ENCODE measurements around the gene ARHGEF39.

DNA sequence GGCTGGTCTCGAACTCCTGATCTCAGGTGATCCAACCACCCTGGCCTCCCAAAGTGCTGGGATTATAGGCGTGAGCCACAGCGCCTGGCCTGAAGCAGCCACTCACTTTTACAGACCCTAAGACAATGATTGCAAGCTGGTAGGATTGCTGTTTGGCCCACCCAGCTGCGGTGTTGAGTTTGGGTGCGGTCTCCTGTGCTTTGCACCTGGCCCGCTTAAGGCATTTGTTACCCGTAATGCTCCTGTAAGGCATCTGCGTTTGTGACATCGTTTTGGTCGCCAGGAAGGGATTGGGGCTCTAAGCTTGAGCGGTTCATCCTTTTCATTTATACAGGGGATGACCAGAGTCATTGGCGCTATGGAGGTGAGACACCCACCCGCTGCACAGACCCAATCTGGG lies 10.2 kb upstream of the ARHGEF39 start:
- TF ChIP-seq, protein P1, sequence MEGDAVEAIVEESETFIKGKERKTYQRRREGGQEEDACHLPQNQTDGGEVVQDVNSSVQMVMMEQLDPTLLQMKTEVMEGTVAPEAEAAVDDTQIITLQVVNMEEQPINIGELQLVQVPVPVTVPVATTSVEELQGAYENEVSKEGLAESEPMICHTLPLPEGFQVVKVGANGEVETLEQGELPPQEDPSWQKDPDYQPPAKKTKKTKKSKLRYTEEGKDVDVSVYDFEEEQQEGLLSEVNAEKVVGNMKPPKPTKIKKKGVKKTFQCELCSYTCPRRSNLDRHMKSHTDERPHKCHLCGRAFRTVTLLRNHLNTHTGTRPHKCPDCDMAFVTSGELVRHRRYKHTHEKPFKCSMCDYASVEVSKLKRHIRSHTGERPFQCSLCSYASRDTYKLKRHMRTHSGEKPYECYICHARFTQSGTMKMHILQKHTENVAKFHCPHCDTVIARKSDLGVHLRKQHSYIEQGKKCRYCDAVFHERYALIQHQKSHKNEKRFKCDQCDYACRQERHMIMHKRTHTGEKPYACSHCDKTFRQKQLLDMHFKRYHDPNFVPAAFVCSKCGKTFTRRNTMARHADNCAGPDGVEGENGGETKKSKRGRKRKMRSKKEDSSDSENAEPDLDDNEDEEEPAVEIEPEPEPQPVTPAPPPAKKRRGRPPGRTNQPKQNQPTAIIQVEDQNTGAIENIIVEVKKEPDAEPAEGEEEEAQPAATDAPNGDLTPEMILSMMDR (IDR thresholded peaks at IDR 0.05; ENCODE audit: insufficient read depth, low read length) = no peak
- TF ChIP-seq, protein P2, sequence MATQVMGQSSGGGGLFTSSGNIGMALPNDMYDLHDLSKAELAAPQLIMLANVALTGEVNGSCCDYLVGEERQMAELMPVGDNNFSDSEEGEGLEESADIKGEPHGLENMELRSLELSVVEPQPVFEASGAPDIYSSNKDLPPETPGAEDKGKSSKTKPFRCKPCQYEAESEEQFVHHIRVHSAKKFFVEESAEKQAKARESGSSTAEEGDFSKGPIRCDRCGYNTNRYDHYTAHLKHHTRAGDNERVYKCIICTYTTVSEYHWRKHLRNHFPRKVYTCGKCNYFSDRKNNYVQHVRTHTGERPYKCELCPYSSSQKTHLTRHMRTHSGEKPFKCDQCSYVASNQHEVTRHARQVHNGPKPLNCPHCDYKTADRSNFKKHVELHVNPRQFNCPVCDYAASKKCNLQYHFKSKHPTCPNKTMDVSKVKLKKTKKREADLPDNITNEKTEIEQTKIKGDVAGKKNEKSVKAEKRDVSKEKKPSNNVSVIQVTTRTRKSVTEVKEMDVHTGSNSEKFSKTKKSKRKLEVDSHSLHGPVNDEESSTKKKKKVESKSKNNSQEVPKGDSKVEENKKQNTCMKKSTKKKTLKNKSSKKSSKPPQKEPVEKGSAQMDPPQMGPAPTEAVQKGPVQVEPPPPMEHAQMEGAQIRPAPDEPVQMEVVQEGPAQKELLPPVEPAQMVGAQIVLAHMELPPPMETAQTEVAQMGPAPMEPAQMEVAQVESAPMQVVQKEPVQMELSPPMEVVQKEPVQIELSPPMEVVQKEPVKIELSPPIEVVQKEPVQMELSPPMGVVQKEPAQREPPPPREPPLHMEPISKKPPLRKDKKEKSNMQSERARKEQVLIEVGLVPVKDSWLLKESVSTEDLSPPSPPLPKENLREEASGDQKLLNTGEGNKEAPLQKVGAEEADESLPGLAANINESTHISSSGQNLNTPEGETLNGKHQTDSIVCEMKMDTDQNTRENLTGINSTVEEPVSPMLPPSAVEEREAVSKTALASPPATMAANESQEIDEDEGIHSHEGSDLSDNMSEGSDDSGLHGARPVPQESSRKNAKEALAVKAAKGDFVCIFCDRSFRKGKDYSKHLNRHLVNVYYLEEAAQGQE (IDR thresholded peaks at IDR 0.05; ENCODE audit: insufficient replicate concordance, low read depth) = no peak
- TF ChIP-seq POLR2AphosphoS5 (IDR thresholded peaks at IDR 0.05; ENCODE audit: low read depth) = no peak
